ENCODE data around the gene RAB33B.

DNA sequence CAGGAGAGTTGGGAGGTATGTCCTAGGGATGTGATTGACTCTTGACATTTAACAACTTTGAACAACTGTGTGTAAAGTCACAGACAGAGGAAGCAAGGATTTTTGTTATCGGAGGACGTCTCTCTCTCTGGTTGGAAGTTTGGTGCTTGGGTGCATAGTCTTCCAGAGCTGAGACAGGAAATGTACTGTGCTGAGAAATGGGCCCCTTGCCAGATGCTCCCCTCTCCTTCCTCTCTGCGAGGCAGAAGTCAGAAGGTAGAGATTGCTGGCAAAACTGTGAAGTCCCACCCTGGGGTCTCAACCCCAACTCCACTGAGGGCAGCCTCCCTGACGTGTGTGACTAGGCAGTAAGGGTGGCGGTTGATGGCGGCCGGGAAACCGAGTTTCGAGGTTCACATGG lies 52.9 kb downstream of the RAB33B start:
- TF ChIP-seq, protein P1, sequence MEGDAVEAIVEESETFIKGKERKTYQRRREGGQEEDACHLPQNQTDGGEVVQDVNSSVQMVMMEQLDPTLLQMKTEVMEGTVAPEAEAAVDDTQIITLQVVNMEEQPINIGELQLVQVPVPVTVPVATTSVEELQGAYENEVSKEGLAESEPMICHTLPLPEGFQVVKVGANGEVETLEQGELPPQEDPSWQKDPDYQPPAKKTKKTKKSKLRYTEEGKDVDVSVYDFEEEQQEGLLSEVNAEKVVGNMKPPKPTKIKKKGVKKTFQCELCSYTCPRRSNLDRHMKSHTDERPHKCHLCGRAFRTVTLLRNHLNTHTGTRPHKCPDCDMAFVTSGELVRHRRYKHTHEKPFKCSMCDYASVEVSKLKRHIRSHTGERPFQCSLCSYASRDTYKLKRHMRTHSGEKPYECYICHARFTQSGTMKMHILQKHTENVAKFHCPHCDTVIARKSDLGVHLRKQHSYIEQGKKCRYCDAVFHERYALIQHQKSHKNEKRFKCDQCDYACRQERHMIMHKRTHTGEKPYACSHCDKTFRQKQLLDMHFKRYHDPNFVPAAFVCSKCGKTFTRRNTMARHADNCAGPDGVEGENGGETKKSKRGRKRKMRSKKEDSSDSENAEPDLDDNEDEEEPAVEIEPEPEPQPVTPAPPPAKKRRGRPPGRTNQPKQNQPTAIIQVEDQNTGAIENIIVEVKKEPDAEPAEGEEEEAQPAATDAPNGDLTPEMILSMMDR (conservative IDR thresholded peaks at IDR 0.05): no peak
- no peak for TF ChIP-seq ZFX (IDR thresholded peaks at IDR 0.05)
